ENCODE measurements around the gene DCHS1. TPM values are rescaled to one million over a fixed set of nuclear protein-coding genes. Genes with fewer than 3 reads are reported as not detected.

DCHS1 gene
- total and polyA plus RNA-seq, 9 of the 15 experiments (the other 6 are each of a cell fraction or from before 2014, with no cell fraction given): 0.04 to 0.49 (median 0.14) TPM; not detected in 2

GRCh38 chr11:6618117-6619003 lies 37.2 kb downstream of the DCHS1 start (continued):
- TF ChIP-seq ZBTB11 (CRISPR knock-in tag; IDR thresholded peaks at IDR 0.05) (peak in 2 of 3 experiments; percentile 52 to 82; a peak in 3 of 6 replicates), KLF16 (IDR thresholded peaks at IDR 0.05) (0 out of 2 replicates have a peak, but pooled peaks have one; percentile 32), SMAD4 (CRISPR knock-in tag; conservative IDR thresholded peaks at IDR 0.05) (0 out of 2 replicates have a peak, but pooled peaks have one; percentile 36), HDAC2 (IDR thresholded peaks at IDR 0.05) (0 out of 2 replicates have a peak, but pooled peaks have one; percentile 21), SFPQ (IDR thresholded peaks at IDR 0.05; ENCODE audit: low read depth, low read length) (no peak), MCM7 (IDR thresholded peaks at IDR 0.05) (no peak), CHD1 (IDR thresholded peaks at IDR 0.05; ENCODE audit: low read length) (peak; percentile 38), SREBF2 (CRISPR knock-in tag; IDR thresholded peaks at IDR 0.05) (no peak), POLR2AphosphoS5 (IDR thresholded peaks at IDR 0.05; ENCODE audit: control insufficient read depth, insufficient read depth, low read depth, low read length) (no peak), ZNF431 (CRISPR knock-in tag; IDR thresholded peaks at IDR 0.05) (no peak), SRSF3 (IDR thresholded peaks at IDR 0.05; ENCODE audit: insufficient read depth, low read length) (no peak), MNT (conservative IDR thresholded peaks at IDR 0.05) (peak; percentile 48 to 82), PRMT5 (CRISPR knock-in tag; IDR thresholded peaks at IDR 0.05) (no peak), CBFA2T3 (IDR thresholded peaks at IDR 0.05) (peak; percentile 22; the same call in 1 of the 2 replicates), TFAP4 (CRISPR knock-in tag; IDR thresholded peaks at IDR 0.05; ENCODE audit: borderline replicate concordance) (peak; percentile 99), JUND (IDR thresholded peaks at IDR 0.05; ENCODE audit: borderline replicate concordance, low read depth, low read length) (peak; percentile 93), JUND (tag; IDR thresholded peaks at IDR 0.05; ENCODE audit: borderline replicate concordance, low read depth, low read length) (peak; percentile 93; the same call in 2 of the 3 replicates), FOXA3 (CRISPR knock-in tag; conservative IDR thresholded peaks at IDR 0.05 in 1 of 2, IDR thresholded peaks at IDR 0.05 in 1 of 2) (peak; percentile 89 to 97)

All from K562 (cell line).